HepG2 (cell line): Measurements from ENCODE around the gene ZNF174. TPM values are rescaled to one million over a fixed set of nuclear protein-coding genes. Genes with fewer than 3 reads are reported as not detected.

Experiments used
- BRD4 ChIP-seq: sonication (generic); formaldehyde crosslinking; IDR thresholded peaks from 2 replicates; pipeline ENCODE4 v1.4.0; 2020; ENCODE audit warnings: missing genetic modification reagents
- CEBPG ChIP-seq: IDR thresholded peaks from 2 replicates; pipeline ENCODE4 v1.6.1; 2016
- ETV6 ChIP-seq: sonication (generic); formaldehyde crosslinking; conservative IDR thresholded peaks from 2 replicates; pipeline ENCODE4 v1.4.0; 2020; ENCODE audit warnings: missing genetic modification reagents
- HDAC1 ChIP-seq: sonication (generic); formaldehyde crosslinking; IDR thresholded peaks from 2 replicates; pipeline ENCODE4 v1.5.1; 2020; ENCODE audit warnings: mild to moderate bottlenecking, missing genetic modification reagents
- HOXA9 ChIP-seq: sonication (generic); formaldehyde crosslinking; IDR thresholded peaks from 2 replicates; pipeline ENCODE4 v1.8.1; 2022; ENCODE audit warnings: missing genetic modification reagents, mild to moderate bottlenecking, moderate library complexity, borderline replicate concordance
- IRX3 ChIP-seq: sonication (generic); formaldehyde crosslinking; IDR thresholded peaks from 2 replicates; pipeline ENCODE4 v1.8.1; 2023; ENCODE audit warnings: mild to moderate bottlenecking, low read depth, missing genetic modification reagents, borderline replicate concordance
- KDM5A ChIP-seq: fragments of 200-600 bp; sonication (generic); IDR thresholded peaks from 2 replicates; pipeline ENCODE4 v1.7.0; 2018; ENCODE audit warnings: antibody characterized with exemption, mild to moderate bottlenecking, low read length, borderline replicate concordance
- KMT2A ChIP-seq: sonication (generic); formaldehyde crosslinking; IDR thresholded peaks from 2 replicates; pipeline ENCODE4 v1.4.0; 2020; ENCODE audit warnings: missing genetic modification reagents
- ZNF230 ChIP-seq: sonication (generic); formaldehyde crosslinking; IDR thresholded peaks from 2 replicates; pipeline ENCODE4 v1.4.0; 2020; ENCODE audit warnings: mild to moderate bottlenecking, missing genetic modification reagents
- ZNF446 ChIP-seq: sonication (generic); formaldehyde crosslinking; IDR thresholded peaks from 2 replicates; pipeline ENCODE4 v1.5.0; 2020; ENCODE audit warnings: mild to moderate bottlenecking, missing genetic modification reagents
- ZNF564 ChIP-seq: sonication (generic); formaldehyde crosslinking; IDR thresholded peaks from 2 replicates; pipeline ENCODE4 v1.8.1; 2023; ENCODE audit warnings: mild to moderate bottlenecking, missing genetic modification reagents
- polyA plus RNA-seq, 8 experiments: library from polyadenylated mRNA; depleted of rRNA in 3 of 8; stranded (reverse) in 7 of 8; unstranded in 1 of 8; fragments of >200 nt; fragmentation: Illumina TruSeq in 4 of 8; extraction: Trizol in 4 of 8; gene quantifications; 2 replicates each; pipeline versions ENCODE4 v1.2.1 to v1.2.3, GENCODE V29; 2011 to 2016; ENCODE audit warnings: low read depth in 4 of 8, missing spikeins in 1 of 8, mixed read lengths in 1 of 8; ENCODE audit not compliant: insufficient read depth in 1 of 8
- total RNA-seq, 5 experiments: library from RNA; depleted of rRNA; stranded (reverse); fragments of >200 nt; fragmentation: Illumina TruSeq; extraction: Trizol; gene quantifications; 2 replicates each; pipeline ENCODE4 v1.2.3, GENCODE V29; 2016; ENCODE audit warnings: low read depth in 1 of 5
- TF ChIP-seq, protein P1 (sequence below): sonication (generic); formaldehyde crosslinking; IDR thresholded peaks from 2 replicates; pipeline ENCODE4 v1.8.1; 2022; ENCODE audit warnings: low read depth, mild to moderate bottlenecking, missing genetic modification reagents
- TF ChIP-seq, protein P2 (sequence below): IDR thresholded peaks from 2 replicates; pipeline ENCODE4 v1.4.0; 2020; ENCODE audit warnings: mild to moderate bottlenecking, missing genetic modification reagents
- TF ChIP-seq, protein P3 (sequence below): sonication (generic); formaldehyde crosslinking; IDR thresholded peaks from 2 replicates; pipeline ENCODE4 v1.8.0; 2022; ENCODE audit warnings: missing genetic modification reagents, low read depth, mild to moderate bottlenecking, borderline replicate concordance
- TF ChIP-seq, protein P4 (sequence below): sonication (generic); formaldehyde crosslinking; IDR thresholded peaks from 2 replicates; pipeline ENCODE4 v1.4.0; 2020; ENCODE audit warnings: missing genetic modification reagents
- TF ChIP-seq, protein P5 (sequence below): sonication (generic); formaldehyde crosslinking; IDR thresholded peaks from 2 replicates; pipeline ENCODE4 v1.5.0; 2020; ENCODE audit warnings: mild to moderate bottlenecking, missing genetic modification reagents

ZNF174 gene
- total and polyA plus RNA-seq, 2 of the 13 experiments (the other 11 are each of a cell fraction or from before 2014, with no cell fraction given) = 8.3 to 10.6 TPM

DNA sequence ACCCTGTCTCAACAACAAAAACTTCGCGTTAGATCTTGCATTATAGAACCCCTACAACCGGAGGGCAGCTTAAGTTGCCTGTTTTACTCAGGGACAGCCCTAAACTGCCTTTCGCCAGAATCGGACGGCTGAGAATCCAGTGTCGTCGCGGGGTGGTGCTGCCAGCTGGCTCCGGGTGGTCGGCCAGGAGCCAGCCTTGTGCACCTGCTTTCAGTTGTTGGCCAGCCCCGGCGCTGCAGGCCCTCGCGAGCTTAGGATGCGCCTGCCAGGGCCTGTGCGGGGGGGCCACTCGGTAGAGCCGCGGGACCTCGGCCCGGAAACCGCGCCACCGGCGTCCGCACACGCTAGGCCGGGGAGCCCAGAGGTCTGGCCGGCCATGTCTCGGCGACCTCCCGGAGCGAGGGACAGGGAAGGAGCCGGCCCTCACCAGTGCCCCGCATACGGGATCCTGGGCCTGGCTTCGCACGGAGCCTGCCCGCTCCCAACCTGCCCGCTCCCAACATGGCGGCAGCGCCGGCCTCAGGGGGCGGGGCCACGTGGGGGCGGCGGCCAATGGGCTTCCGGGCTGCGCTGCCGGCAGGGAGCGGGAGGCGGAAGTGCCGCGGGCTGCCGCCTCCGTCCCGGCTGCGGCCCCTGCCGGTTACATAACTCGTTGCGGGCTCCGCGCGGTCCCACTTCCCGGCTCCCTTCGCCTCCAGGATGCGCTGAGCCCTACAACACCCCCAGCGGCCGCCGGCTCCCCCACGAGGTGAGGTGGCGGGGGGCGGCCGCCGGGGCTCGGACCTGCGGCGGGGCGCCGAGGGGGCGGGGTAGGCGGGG lies 56.6 kb downstream of the ZNF174 start (continued):
- TF ChIP-seq BRD4 (peak; percentile 88), HDAC1 (CRISPR knock-in tag) (peak; percentile 89), HOXA9 (CRISPR knock-in tag) (0 out of 2 replicates have a peak, but pooled peaks have one; percentile 70), CEBPG (CRISPR knock-in tag) (no peak; the same call in 1 of the 2 replicates), KDM5A (peak; percentile 46; the same call in 1 of the 2 replicates), ZNF230 (CRISPR knock-in tag) (0 out of 2 replicates have a peak, but pooled peaks have one; percentile 50), ZNF564 (CRISPR knock-in tag) (peak; percentile 63; the same call in 1 of the 2 replicates), ZNF446 (peak; percentile 39; the same call in 1 of the 2 replicates), IRX3 (CRISPR knock-in tag) (peak; percentile 88; the same call in 1 of the 2 replicates), KMT2A (peak; percentile 77), ETV6 (CRISPR knock-in tag) (peak; percentile 66; the same call in 1 of the 2 replicates)
- TF ChIP-seq, protein P1, sequence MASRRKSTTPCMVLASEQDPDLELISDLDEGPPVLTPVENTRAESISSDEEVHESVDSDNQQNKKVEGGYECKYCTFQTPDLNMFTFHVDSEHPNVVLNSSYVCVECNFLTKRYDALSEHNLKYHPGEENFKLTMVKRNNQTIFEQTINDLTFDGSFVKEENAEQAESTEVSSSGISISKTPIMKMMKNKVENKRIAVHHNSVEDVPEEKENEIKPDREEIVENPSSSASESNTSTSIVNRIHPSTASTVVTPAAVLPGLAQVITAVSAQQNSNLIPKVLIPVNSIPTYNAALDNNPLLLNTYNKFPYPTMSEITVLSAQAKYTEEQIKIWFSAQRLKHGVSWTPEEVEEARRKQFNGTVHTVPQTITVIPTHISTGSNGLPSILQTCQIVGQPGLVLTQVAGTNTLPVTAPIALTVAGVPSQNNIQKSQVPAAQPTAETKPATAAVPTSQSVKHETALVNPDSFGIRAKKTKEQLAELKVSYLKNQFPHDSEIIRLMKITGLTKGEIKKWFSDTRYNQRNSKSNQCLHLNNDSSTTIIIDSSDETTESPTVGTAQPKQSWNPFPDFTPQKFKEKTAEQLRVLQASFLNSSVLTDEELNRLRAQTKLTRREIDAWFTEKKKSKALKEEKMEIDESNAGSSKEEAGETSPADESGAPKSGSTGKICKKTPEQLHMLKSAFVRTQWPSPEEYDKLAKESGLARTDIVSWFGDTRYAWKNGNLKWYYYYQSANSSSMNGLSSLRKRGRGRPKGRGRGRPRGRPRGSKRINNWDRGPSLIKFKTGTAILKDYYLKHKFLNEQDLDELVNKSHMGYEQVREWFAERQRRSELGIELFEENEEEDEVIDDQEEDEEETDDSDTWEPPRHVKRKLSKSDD (CRISPR knock-in tag) = peak; percentile 98
- TF ChIP-seq, protein P2, sequence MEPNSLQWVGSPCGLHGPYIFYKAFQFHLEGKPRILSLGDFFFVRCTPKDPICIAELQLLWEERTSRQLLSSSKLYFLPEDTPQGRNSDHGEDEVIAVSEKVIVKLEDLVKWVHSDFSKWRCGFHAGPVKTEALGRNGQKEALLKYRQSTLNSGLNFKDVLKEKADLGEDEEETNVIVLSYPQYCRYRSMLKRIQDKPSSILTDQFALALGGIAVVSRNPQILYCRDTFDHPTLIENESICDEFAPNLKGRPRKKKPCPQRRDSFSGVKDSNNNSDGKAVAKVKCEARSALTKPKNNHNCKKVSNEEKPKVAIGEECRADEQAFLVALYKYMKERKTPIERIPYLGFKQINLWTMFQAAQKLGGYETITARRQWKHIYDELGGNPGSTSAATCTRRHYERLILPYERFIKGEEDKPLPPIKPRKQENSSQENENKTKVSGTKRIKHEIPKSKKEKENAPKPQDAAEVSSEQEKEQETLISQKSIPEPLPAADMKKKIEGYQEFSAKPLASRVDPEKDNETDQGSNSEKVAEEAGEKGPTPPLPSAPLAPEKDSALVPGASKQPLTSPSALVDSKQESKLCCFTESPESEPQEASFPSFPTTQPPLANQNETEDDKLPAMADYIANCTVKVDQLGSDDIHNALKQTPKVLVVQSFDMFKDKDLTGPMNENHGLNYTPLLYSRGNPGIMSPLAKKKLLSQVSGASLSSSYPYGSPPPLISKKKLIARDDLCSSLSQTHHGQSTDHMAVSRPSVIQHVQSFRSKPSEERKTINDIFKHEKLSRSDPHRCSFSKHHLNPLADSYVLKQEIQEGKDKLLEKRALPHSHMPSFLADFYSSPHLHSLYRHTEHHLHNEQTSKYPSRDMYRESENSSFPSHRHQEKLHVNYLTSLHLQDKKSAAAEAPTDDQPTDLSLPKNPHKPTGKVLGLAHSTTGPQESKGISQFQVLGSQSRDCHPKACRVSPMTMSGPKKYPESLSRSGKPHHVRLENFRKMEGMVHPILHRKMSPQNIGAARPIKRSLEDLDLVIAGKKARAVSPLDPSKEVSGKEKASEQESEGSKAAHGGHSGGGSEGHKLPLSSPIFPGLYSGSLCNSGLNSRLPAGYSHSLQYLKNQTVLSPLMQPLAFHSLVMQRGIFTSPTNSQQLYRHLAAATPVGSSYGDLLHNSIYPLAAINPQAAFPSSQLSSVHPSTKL (CRISPR knock-in tag) = peak; percentile 43; the same call in 1 of the 2 replicates
- TF ChIP-seq, protein P3, sequence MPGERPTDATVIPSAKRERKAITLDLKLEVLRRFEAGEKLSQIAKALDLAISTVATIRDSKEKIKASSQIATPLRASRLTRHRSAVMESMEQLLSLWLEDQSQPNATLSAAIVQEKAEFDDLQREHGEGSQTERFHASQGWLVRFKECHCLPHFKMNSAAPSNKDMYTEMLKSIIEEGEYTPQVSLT (CRISPR knock-in tag) = no peak
- TF ChIP-seq, protein P4, sequence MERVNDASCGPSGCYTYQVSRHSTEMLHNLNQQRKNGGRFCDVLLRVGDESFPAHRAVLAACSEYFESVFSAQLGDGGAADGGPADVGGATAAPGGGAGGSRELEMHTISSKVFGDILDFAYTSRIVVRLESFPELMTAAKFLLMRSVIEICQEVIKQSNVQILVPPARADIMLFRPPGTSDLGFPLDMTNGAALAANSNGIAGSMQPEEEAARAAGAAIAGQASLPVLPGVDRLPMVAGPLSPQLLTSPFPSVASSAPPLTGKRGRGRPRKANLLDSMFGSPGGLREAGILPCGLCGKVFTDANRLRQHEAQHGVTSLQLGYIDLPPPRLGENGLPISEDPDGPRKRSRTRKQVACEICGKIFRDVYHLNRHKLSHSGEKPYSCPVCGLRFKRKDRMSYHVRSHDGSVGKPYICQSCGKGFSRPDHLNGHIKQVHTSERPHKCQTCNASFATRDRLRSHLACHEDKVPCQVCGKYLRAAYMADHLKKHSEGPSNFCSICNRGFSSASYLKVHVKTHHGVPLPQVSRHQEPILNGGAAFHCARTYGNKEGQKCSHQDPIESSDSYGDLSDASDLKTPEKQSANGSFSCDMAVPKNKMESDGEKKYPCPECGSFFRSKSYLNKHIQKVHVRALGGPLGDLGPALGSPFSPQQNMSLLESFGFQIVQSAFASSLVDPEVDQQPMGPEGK = peak; percentile 96
- TF ChIP-seq, protein P5, sequence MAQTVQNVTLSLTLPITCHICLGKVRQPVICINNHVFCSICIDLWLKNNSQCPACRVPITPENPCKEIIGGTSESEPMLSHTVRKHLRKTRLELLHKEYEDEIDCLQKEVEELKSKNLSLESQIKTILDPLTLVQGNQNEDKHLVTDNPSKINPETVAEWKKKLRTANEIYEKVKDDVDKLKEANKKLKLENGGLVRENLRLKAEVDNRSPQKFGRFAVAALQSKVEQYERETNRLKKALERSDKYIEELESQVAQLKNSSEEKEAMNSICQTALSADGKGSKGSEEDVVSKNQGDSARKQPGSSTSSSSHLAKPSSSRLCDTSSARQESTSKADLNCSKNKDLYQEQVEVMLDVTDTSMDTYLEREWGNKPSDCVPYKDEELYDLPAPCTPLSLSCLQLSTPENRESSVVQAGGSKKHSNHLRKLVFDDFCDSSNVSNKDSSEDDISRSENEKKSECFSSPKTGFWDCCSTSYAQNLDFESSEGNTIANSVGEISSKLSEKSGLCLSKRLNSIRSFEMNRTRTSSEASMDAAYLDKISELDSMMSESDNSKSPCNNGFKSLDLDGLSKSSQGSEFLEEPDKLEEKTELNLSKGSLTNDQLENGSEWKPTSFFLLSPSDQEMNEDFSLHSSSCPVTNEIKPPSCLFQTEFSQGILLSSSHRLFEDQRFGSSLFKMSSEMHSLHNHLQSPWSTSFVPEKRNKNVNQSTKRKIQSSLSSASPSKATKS (CRISPR knock-in tag) = no peak
